Measurements from ENCODE around the gene EXOG.

Gene EXOG, protein sequence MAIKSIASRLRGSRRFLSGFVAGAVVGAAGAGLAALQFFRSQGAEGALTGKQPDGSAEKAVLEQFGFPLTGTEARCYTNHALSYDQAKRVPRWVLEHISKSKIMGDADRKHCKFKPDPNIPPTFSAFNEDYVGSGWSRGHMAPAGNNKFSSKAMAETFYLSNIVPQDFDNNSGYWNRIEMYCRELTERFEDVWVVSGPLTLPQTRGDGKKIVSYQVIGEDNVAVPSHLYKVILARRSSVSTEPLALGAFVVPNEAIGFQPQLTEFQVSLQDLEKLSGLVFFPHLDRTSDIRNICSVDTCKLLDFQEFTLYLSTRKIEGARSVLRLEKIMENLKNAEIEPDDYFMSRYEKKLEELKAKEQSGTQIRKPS

DNA sequence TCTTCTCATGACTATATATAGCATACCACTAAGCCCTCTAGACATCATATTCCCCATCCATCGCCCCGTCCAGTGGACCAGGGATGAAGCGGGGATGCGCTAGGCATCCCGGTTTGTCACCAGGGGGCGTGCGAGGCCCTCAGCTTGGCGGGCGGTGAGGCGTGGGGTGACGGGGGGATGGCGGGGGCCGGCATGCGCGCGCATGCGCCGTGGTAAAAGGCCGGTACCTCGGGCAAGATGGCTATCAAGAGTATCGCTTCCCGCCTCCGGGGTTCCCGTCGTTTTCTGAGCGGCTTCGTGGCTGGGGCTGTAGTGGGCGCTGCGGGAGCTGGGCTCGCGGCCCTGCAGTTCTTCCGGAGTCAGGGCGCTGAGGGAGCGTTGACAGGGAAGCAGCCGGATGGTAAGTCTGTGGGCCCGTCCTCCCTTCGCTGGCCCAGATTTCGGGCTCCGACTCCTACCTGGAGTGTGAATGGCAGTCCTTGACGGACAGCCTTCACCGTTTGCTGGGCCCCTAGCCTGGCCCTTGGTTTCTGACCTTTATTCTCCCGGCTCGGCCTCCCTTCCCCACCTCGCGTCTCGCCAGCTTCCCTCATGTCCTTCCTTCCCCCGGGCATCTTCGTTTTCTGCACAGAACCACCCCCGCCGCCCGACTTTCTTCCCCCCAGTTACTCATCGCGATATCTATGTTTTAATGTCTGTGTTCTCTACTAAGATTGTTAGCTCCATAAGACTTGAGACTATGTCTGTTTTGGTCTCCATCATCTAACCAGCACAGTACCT, at the start of gene EXOG:
Gene EXOG, plus strand, starts transcription at position 210 of the 780 bp plus-strand sequence. Its CDS starts 28 bp downstream, at position 238.
- peak; percentile 95 for DNase-seq

DNA sequence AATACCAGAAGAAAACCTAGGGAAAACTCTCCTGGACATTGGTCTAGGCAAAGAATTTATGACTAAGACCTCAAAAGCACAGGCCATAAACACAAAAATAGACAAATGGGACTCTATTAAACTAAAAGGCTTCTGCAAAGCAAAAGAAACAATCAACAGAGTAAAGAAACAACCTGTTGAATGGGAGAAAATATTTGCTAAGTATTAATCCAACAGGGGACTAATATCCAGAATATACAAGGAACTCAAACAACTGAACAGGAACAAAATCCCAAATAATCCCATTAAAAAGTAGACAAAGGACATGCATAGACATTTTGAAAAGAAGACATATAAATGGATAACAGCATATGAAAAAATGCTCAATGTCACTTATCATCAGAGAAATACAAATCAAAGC, 49.3 kb upstream of the EXOG start:
- no peak for DNase-seq

DNA sequence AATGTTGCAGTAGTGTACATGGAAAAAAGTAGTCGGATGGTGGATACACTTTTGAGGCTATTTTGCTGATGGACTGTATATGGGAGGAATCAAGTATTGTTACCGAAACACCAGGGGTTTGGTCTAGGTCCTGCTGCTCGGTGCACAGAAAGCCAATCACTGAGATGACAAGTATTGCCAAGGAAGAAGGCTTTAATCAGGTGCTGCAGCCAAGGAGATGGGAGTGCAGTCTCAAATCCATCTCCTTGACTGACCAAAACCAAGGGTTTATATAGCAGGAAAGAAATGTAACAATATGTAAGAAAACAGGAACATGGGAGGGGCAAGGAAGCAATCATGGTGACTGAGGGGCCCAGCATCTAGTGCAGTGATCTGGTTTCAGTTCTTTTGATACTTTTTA, 45.3 kb upstream of the EXOG start:
- no peak for DNase-seq

DNA sequence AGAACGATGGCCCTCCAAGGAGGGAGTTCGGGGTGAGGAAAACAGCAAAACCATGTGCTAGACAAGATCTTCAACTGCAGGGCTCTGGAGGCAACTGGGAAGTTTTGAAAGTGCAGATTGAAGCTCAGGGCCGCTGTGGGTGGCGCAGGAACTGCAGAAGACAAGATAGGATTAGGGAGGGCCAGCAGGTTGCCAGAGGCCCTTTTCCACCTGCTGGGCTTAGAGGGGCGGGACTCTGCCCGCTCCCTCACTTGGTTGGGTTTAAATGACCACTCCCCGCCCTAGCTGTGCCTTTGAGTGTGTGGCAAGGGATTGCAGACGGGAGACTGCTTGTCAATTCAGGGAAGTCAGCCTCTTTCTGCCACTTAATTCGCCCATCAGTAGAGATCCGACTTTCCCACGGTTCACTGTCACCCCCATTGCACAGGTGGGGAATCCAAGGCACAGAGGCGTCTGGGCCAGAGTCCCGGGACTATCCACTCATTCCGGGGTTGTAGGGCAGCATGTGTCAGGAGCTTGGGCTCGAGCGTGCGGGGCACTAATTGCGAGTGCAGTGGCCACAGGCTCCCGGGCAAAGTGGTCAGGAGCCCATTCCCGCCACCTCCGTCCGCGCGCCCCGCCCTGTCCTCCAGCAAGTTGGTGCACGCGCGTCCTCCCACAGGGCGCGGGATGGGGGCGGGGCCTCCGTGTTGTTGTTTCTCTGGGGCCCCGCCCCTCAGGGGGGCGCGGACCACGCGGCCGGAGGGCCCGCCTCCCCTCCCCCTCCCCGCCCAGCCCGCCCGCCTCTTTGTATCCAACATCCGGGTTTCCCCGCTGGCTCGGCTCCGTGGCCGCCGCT, 42.8 kb upstream of the EXOG start, which contains the start of gene ACVR2B:
Gene ACVR2B, plus strand, starts transcription at position 816 of the 838 bp plus-strand sequence. CDS start 433 bp downstream, outside the sequence.
- DNase-seq = peak; percentile 72

DNA sequence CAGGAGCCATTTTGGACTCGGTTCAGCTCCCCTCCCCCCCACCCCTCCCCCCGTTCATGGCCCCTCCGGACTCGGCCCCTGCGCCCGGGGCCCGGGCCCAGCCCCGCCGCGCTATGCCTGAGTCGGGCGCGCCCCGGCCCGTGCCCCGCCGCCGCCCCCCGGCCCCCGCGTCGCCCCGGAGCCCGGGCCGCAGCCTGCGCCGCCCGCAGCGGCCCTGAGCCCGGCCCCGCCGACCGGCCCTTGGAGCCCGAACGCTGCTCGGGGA, 42.3 kb upstream of the EXOG start:
- DNase-seq = no peak

DNA sequence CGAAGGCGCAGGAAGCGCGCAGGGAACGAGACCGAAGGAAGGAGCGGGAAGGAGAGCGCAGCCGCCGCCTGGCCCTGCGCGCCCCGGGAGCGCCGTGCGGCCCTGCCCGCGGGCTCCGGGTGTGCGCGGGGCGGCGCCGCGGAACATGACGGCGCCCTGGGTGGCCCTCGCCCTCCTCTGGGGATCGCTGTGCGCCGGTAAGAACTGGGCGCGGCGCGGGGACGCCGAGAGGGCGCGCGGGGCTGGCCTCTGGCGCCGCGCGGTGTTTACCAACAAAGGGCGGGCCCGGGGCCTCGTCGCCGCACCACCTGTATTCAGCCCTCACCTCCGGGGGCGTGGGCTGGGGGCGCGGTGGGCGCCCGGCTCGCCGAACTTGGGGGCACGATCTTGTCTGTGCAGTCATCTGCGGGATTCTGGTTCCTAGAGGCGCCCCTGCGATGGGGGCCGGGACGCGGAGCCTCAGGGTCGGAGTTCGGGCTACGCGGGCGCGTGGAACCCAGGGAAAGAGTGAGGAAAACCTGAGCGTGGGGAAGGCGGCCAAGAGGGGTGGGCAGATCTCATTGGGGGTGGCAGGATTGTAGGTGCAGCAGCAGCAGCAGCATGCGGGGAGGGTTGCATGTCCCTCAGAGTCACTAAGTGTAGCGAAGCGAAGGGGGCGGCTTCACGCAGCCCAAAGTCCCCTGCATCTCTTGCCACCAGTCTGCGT, 41.8 kb upstream of the EXOG start:
- DNase-seq = peak; percentile 23

DNA sequence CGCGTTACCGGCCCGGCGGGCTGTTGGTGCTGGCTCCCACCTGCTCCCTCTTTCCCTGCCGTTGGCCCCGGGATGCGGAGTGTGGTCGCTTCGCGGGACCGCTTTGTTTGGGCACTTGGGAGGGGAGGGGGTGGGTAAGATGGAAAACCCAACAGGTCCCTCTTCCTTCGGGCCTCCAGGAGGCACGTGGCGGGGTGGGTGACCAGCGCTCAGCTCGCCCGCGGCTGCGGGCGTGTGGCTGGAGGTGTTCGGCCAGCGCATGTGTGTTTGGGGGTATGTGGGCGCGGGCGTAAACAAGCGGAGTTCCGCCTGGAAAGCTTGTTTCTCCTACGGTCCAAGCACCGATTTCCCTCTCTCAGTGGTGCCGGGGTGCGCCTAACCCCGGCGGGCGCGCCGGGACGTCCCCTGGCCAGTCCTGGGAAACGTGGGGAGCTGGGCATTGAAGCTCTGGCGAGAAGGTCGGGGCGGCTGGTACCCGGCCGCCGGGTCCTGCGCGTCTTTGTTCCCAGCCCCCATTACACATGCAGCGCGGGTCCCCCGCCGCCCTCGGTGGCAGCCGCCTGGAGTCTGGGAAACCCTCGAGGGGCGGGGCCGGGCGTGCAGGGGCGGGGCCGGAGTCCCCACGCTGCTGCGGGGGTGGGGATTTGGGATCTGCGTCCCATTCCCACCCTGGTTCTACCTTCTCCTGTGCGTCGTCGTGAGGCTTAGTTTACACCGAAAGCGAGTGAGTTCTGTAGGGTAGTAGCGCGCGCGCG, 41.1 kb upstream of the EXOG start:
- peak; percentile 37 for DNase-seq

DNA sequence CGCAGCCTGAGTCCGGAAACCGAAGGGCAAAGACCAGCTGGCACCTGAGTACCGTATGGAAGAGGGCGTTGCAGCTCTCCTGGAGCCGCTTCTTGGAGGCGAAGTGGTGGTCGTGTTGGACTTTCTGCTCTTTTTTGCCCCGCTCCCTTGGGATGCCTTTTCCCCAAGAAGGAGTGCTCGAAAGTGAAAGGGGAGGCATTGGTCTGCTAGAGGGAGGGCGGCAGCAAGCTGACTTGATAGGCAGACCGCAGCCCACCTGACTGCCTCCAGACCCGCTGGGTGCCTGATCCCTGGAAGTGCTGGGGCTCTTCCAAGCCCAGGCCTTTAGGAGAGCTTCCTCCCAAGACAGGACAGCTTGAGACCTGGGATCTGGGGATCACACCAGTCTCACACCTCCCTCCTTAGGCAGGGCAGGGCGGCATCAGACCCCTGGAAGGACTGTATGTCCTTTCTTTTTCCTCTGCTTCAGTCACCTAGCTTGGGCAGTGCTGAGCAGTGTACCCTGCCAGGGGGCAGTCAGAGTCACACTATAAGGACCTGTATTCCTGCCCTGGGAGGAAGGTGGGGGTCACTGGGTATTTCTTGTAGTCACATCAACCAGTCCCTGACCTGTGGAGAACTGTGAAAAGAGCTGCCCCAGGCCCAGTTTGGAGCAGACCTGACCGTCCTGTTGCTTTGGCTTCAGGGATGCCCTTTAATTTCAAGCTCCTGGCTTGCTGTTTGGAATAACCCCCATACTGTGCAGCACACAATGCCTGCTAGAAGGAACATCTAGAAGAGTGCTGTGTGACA, 40.3 kb upstream of the EXOG start:
- DNase-seq = no peak

DNA sequence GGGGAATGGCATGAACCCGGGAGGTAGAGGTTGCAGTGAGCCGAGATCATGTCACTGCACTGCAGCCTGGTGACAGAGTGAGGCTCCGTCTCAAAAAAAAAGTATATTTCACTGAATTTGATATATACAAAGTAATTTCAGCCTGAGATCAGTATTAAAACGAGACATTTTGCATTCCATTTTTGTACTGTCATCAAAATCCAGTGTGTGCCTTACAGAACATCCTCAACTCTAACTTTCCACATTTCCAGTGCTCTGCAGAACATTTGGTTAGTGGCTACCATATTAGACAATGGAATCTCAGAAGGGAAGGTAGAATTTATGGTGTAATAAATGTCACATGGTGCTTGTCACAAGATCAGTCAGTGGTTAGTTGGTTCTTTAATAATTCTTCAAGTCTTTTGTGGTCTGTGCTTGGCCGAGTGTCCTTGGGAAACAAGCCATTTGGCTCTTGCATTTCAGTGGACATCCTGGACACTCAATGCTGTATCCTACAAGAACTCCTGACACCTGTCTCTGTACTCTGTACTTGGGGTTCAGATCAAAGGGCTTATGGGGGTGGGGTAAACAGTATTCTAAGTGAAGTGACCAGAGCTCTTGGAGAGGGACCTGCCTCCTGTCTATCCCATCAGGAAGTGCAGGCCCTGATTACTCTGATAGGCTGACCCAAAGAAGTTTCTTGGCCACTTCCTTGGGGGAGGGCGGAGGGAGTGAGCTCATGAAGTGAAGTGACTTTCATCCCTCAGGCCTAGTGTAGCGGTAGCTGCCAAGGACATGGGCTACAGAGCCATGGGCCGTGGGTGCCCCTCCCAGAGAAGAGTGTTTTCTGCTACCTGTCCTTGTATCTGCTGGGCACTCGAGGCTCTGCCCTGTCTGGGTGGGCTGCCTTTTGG, 38.8 kb upstream of the EXOG start:
- no peak for DNase-seq

DNA sequence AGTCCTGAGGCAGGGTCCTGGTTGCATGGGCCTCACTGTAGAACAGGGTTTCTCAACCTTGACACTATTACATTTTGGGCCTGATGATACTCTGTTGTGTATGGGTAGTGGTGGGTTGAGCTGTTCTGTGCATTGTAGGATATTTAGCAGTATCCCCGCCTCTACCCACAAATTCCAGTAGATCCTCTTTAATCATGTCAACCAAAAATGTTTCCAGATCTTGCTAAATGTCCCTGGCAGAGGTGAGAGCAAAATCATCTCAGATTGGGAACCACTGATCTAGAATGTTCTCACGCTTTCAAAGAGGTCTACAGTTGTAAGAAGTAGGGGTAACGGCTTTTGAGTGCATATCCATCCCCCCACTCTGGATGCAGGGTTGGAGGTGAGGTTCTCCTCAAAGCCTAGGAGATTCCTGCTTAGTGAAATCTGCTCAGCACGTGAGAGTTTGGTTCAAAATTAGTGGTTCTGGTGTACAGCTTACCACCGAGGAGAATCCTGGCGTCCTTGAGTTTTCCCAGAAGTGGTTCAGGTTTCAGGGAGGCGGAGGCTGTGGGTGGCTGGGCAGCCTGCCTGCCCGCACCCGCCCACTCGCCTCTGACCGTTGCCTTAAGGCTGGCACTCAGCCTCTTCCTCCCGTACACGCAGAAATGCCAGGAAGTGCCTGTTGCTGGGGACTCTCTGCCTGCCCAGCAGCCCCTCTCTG, 37.2 kb upstream of the EXOG start:
- no peak for DNase-seq

DNA sequence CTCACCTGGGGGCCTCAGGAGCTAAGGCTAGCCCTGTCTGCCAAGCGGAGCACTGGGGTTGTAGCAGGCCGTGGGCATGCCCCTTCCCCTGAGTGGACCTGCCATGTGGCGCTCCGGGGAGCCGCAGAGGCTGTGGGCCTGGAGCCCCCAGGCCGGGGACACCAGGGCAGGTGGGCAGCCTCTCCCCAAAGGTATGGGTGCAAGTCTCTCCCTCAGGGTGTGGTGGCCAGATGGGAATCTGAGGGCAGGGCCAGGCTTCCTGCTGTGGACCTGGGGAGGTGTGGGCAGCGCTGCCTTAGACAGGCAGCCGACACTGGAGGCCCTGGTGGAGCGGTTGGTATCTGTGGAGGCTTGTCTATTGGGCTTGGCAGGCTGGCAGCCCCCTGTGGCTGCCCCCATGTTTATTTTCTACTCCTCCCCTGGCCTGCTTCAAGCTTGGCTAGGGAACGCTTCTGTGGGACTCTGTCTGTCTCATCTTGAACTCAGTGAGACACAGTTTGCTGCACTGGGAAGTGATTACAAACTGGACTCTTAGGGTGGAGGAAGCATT, 36.6 kb upstream of the EXOG start:
- no peak for DNase-seq

DNA sequence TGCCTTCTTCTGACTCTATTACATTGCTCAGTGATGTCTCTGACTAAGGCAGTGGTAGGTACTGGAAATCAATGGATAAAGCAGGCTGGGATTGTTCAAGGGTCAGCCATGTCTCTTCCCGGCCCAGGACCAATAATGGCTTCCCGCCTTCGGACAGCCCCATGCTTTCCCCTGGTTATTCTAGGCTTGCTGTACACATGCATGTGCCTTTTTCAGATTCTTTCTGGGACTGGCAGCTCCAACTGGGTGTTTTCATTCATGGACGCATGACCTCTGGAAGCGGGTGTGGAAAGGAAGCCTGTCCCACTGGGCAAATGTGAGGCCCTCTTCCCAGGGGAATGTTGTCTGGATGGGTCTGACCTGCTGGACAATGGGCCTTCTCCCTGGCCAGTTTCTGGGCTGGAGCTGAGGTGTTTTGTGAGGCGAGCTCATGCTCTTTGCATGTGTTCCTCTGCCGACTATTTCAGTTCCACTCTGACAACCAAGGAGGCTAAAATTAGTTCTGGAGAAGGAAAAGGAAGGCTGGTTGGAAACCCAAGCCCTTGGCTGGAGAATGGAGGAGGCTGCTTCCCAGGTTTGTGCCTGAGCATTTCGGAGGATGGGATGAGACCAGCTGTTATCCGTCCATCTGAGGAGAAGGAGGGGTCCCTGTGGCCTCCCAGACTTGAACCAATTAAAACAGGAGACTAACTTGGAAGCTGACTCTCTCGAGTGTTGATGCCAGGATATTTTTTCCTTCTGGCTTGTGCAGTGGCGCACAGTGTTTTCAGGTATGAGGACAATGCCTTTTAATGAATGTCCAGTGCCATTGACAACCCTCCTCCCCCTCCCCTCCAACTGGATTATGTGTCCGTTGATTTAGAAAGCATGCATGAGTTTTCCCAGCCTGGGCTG, 35.5 kb upstream of the EXOG start:
- DNase-seq = no peak

DNA sequence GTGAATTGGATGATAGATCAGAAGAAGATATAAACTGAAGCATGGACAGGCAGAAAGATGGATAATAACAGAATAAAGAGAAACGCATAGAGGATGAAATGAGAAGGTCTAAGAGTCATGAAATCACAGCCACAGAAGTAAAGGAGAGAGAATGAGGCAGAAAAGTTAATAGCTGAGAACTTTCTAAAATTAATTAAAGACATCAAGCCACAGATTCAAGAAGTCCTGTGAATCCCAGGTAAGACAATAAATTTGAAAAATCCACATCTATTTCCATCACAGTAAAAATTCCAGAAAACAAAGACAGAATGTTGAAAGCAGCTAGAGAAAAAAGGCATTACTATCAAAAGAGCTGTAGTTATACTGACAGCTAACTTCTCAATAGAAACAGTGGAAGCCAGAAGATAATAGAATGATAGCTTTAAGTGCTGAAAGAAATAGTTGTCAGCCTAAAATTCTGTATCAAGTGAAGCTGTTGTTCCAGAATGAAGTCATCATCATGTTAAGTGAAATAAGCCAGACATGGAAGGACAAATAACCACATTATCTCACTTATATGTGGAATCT, 30.5 kb upstream of the EXOG start:
- DNase-seq = no peak

DNA sequence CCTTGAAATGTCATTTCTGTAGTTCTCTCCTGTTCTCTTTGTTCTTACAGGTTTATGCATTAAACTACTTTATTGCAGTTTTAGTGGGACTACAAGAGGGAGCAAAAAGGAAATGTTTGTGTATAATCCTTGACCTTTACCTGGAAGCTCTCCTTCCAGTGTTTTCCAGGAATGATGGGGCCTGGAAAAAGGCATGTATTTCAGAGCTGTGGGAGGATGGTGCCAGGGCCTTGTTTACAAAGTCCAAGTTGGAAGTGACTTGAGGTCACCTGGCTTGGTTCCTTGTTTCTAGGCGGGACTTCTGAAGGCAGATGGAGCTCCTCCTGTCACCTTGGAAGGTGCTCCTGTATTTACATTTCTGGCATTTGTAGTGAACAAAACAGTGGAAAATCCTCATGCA, 27.4 kb upstream of the EXOG start:
- no peak for DNase-seq

DNA sequence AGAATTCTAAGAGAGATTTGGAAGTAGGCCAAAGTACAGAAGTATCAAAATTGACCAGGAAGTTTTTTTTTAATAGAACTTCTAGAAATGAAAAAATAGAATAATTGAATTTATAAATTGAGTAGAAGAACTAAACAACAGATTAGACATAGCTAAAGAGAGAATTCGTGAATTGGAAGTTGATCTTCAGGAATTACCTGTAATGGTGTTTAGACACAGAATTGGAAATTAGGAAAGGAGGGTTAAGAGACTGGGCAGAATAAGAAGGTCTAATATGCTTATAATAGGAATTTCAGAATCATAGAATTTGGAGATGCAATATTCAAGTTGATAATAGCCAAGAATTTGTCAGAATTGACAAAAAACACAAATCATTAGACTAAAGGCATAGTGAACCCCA, 26.3 kb upstream of the EXOG start:
- no peak for DNase-seq

DNA sequence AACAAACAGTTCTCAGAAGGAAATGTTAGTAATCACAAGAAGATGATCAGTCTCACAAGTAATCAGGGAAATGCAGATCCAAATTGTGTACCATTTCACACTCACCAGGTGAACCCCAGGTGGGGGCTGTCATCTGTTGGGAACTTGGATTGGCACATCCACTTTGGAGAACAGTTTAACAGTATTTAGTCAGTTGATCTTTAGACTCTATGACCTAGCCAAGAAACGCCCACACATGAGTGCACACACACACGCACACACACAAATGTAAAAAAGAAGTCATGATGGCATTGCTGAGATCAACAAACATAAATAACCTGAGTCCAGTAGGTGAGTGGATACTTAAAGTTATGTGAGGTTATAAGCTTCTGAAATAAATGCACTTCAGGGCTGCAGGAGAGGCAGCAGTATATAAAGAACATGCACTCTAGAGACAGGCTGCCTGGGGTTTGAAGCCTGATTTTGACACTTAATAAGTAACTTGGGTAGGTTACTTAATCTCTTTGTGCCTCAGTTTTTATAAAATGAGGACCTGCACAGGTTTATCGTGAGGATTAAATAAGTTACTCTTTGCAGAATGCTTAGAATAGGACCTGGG, 24.8 kb upstream of the EXOG start:
- DNase-seq = no peak

DNA sequence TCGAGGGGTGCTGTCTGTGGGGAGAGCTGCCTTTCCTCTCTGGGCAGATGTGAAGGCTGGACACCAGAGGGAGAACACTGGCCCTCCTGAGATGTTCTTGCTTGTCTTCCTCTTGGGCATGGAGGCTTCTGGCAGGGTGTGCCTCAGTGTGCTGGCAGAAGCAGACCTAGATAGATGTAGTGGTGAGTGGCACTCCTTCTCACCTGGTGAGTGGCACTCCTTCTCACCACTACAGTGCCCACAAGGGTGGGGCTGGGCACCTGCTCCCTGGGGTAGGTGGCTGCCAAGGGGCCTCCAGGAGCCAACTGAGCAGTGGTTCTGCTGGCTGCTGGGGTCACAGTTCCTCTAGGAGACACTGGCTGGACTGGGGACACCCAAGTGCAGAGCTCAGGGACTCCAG, 23.8 kb upstream of the EXOG start:
- no peak for DNase-seq
